Kidney (tissue), 14 donors: ENCODE measurements around the gene PSMD4. TPM values are rescaled to one million over a fixed set of nuclear protein-coding genes. Genes with fewer than 3 reads are reported as not detected.

Experiments
- DNase-seq, 5 donors: peaks; one replicate each; pipeline ENCODE4 v3.0.0-alpha.2; 2013 to 2020
- FAIRE-seq: peaks from 2 replicates; lab custom pipeline; 2012; peaks lifted over from hg19 to GRCh38; lab: Jason Lieb, UNC
- H3K27ac ChIP-seq, 2 donors: one replicate each; pipeline ENCODE4 v1.7.0; 2013; ENCODE audit warnings: low read depth in 2 of 2, low read length in 2 of 2, inconsistent platforms in 1 of 2
- H3K27me3 ChIP-seq: one replicate; pipeline ENCODE4 v1.7.1; 2013; ENCODE audit warnings: low read length, inconsistent platforms; ENCODE audit not compliant: control insufficient read depth, insufficient read depth
- H3K36me3 ChIP-seq, 3 donors: one replicate each; pipeline versions ENCODE4 v1.7.0 to v1.7.1; 2013; ENCODE audit warnings: low read length in 3 of 3, control low read depth in 1 of 3, inconsistent platforms in 1 of 3; ENCODE audit not compliant: insufficient read depth in 3 of 3, control insufficient read depth in 2 of 3
- H3K4me1 ChIP-seq, 3 donors: one replicate each; pipeline versions ENCODE4 v1.7.0 to v1.7.1; 2013; ENCODE audit warnings: low read length in 3 of 3, inconsistent platforms in 1 of 3, low read depth in 1 of 3; ENCODE audit not compliant: control insufficient read depth in 2 of 3, insufficient read depth in 2 of 3
- H3K4me3 ChIP-seq, 3 donors: one replicate each; pipeline versions ENCODE4 v1.7.0 to v1.8.1; 2013; ENCODE audit warnings: low read length in 3 of 3, control low read depth in 1 of 3, inconsistent platforms in 1 of 3
- H3K9ac ChIP-seq, 3 donors: one replicate each; pipeline versions ENCODE4 v1.7.0 to v1.7.1; 2013; ENCODE audit warnings: low read length in 3 of 3, control low read depth in 1 of 3, inconsistent platforms in 1 of 3
- H3K9me3 ChIP-seq, 3 donors: one replicate each; pipeline versions ENCODE4 v1.7.0 to v1.7.1; 2013; ENCODE audit warnings: low read length in 3 of 3, control low read depth in 1 of 3, inconsistent platforms in 1 of 3; ENCODE audit not compliant: control insufficient read depth in 2 of 3, insufficient read depth in 1 of 3
- CTCF ChIP-seq: IDR thresholded peaks from 3 replicates; pipeline ENCODE4 v1.5.1; 2012; ENCODE audit warnings: mild to moderate bottlenecking, moderate library complexity, borderline replicate concordance; ENCODE audit not compliant: insufficient read depth; ENCODE audit errors: extremely low read depth
- intact Hi-C: fragments of 100-400 bp; cut with DNase I; formaldehyde crosslinking; loops from one replicate; pipeline ENCODE4 v1.11.1; 2022
- polyA plus RNA-seq: library from polyadenylated mRNA; stranded (reverse); fragments of 350-450 nt; fragmentation: Illumina TruSeq; extraction: RNeasy Lipid Tissue Mini Kit (QIAGEN cat#74804); gene quantifications from one replicate; pipeline ENCODE4 v1.2.3, GENCODE V29; 2014; ENCODE audit warnings: low read depth, low replicate concordance; ENCODE audit not compliant: insufficient read depth
- total RNA-seq: library from RNA; stranded (reverse); fragmentation: NEBNext Ultra II Directional; extraction: Animal tissue kit (Norgen Biotek cat#: 25700); gene quantifications from one replicate; pipeline ENCODE4 v1.2.1, GENCODE V29; 2021
- donor health status: control.
- donor health status: control.
- donor health status: control.
- donor health status: control.
- donor health status: control.
- donor health status: DM: yes; HTN: yes; CAD: no.
- donor health status: Normal renal cell carcinoma (clear cell type).

Gene PSMD4
- total and polyA plus RNA-seq, 2 donors from 2014 or later, result 123 to 178 TPM

DNA sequence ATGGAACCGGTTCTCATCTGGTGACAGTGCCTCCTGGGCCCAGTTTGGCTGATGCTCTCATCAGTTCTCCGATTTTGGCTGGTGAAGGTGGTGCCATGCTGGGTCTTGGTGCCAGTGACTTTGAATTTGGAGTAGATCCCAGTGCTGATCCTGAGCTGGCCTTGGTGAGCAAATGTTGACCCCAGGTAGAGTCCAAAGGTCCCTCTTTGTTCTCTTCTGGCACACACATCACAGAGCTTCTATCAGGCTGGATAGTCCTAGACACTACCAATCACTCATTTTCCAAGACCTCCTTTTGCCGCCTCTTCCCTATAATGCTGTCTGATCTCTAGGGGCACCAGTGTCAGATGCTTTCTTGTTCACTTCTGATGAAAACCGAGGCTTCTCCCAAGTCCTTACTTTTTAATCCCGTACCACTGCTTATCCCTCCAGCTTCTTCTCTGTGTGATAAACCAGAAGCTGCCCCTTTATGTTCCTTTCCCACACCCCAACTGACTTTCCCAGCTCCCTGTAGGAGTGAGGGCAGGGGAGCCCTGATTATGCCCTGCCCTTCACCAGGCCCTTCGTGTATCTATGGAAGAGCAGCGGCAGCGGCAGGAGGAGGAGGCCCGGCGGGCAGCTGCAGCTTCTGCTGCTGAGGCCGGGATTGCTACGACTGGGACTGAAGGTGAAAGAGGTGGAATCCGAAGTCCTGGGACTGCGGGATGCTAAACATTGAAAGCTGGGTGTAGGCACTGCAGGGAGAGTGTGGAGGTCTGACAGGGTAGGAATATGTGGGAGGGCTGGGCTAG, 11.1 kb downstream of the PSMD4 start:
- no peak for TF ChIP-seq CTCF
- FAIRE-seq (no peak), DNase-seq (no peak)
- no peak overlapping the region for H3K9ac ChIP-seq
- intact Hi-C loops, result no loop called here
- no peak overlapping the region for H3K4me3 ChIP-seq
- H3K36me3 ChIP-seq, result peaks cover 4 to 47% (median 22%) of the 10 kb centered on the region in 3 donors
- no peaks in the 10 kb centered on the region for H3K4me1 ChIP-seq
- H3K27me3 ChIP-seq, result no peaks in the 10 kb centered on the region
- H3K9me3 ChIP-seq, result no peaks in the 10 kb centered on the region
- H3K27ac ChIP-seq, result no peak overlapping the region

DNA sequence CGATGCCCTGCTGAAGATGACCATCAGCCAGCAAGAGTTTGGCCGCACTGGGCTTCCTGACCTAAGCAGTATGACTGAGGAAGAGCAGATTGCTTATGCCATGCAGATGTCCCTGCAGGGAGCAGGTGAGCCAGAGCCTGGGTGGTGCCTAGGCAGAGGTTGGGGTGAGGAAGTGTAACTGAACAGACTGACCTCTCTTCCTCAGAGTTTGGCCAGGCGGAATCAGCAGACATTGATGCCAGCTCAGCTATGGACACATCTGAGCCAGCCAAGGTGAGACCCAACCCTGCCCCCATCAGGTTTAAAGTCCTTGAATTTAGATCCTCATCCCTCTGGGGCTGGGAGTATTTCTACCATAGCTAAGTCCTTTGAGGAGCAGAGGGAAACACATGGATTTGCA, 11.8 kb downstream of the PSMD4 start:
- Histone ChIP-seq H3K4me1 (no peaks in the 10 kb centered on the region), H3K9ac (no peak overlapping the region), H3K27me3 (no peaks in the 10 kb centered on the region), H3K27ac (no peak overlapping the region), H3K4me3 (no peak overlapping the region), H3K36me3 (peaks cover 4 to 47% (median 22%) of the 10 kb centered on the region in 3 donors), H3K9me3 (no peaks in the 10 kb centered on the region)
- FAIRE-seq (no peak), DNase-seq (no peak)
- no peak for TF ChIP-seq CTCF
- intact Hi-C loops, result no loop called here

- H3K27ac ChIP-seq, result no peak overlapping the region
- no peak for FAIRE-seq
- H3K4me3 ChIP-seq, result no peak overlapping the region
- no peaks in the 10 kb centered on the region for H3K9me3 ChIP-seq
- intact Hi-C loops, result no loop called here
- TF ChIP-seq CTCF, result no peak
- no peak for DNase-seq
- H3K36me3 ChIP-seq, result peaks cover 4 to 46% (median 22%) of the 10 kb centered on the region in 3 donors
- H3K4me1 ChIP-seq, result no peaks in the 10 kb centered on the region
- no peak overlapping the region for H3K9ac ChIP-seq
- H3K27me3 ChIP-seq, result no peaks in the 10 kb centered on the region
Observed at GRCh38 chr1:151266821-151267220, 12.3 kb downstream of the PSMD4 start.
